Measurements from ENCODE around the gene EPHB1.
"Not testable (repeated sequence)": the region's sequence is repeated elsewhere in the genome, so short reads cannot be mapped to it uniquely, and the experiment has no call there.

EPHB1 gene

GRCh38 chr3:135017003-135017893 lies 222.2 kb downstream of the EPHB1 start:
- peak; percentile 92 for DNase-seq

DNA sequence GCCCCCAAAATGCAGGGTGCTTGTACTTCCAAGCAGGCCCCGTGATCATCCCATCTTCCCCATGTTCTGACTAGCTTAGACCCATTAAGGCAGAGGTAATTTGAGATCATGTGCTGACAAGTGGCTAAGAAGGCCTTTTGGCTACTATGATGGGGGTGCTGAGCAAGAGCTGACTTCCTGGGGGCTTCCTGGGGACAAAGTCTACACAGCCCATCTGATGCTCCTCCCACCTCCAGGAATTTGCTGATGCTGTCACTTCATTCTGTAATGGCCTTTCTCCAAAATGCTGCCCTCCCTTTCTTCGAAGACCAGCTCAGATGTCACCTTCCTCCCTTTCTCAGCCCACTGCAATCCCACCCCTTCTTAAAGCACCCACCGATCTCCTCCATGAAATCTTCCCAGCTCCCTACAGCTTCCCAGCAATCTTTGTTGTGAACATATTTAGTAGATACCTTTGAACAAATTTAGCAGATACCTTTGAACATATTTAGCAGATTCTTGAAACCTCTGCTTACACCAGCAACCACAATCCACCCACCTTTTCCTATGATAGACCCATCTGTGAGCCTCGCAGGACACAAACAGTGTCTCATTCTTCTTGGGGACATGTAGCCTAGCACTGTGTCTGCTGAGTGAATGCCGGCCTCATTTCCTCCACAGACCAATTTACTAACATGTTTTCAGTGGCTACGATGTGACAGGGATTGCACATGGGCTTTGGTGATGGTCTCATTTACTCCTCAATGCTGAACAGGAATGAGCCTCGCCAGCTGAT lies 223.3 kb downstream of the EPHB1 start:
- no peak for DNase-seq

DNA sequence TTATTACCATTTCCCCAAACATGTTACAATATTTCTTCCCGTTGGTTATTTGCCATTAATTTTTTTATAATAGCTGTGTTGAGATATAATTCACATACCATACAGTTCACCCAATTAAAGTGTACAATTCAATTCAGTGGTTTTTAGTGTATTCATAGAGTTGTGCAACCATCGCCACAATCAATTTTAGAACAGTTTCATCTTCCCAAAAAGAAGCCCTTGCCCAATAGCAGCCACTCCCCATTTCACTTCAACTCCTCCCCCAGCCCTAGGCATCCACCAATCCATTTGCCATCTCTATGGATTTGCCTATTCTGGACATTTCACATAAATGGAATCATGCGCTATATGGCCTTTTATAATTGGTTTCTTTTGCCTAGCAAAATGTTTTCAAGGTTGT lies 225.1 kb downstream of the EPHB1 start:
- no peak for DNase-seq

DNA sequence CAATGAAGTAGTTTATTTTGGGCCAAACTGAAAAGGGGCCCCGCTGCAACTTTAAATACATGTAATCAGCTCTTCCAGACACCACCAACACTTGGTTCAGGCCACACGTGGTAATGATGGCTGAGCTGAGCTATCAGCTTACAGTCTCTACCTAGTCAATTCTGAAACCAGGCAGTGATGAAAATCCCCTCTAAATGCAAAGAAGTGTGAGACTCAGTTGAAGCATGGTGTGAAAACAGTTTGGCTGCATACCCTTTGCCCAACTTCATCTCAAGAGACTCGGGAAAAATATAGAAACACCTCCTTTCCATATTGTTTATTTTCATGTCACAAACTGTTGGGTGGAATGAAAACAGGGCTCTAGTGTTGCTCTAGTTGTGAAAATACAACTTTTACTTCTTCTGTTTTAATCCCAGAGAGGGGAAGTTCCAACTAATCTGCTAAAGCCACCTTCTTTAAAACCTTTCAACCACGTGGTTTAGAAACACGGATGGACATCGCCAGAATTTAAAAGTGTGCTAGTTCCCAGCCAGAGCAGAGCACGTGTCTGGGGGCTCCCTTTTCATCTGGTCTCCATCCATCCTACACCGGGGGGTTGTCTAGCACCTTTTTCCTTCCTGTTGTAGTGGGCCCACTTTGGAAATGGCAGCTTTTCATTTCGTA lies 229.1 kb downstream of the EPHB1 start:
- no peak for DNase-seq

- not testable (repeated sequence) for DNase-seq
Observed at GRCh38 chr3:135030768-135031615, 235.9 kb downstream of the EPHB1 start.

DNA sequence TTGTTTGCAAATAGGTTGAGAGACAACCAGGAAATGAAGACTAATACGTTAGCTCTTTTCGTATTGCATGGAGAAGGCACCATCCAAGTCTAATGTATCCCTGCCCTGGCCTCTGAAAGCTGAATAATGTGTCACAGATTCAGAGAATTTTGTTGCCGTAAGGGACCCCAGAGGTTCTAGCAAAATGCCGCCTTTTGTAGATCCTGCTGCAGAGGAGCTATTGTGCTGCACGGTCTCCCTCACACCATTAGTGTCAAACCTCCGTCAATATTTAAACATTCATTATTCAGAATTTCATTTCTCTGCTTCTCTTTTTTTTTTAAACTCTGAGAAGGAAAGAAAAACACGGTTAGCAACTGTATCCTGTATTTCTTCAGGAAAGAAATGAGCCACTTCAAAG lies 238.7 kb downstream of the EPHB1 start:
- no peak for DNase-seq

DNA sequence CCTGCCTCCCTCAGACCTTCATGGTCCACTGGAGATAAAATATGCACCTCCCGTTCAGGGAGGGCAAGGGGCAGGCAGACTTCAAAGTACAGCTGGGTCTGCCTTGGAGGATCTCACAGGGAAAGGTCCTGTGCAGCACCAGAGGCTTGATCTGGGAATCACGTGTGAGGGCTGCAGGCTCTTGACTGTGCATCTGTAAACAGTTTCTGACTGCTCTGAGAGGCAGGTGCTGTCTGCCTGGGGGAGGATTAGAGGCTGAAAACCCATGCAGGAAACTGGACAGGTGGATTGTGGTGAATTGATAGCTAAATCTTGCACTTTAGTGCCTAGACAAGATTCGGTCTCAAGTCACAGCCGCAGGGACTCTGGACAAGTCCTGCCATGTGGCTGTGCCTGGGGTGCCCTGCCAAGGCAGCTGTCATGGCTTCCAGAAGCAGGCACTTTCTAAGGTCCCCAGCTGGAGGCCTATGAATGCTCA lies 239.3 kb downstream of the EPHB1 start:
- peak; percentile 25 for DNase-seq

DNA sequence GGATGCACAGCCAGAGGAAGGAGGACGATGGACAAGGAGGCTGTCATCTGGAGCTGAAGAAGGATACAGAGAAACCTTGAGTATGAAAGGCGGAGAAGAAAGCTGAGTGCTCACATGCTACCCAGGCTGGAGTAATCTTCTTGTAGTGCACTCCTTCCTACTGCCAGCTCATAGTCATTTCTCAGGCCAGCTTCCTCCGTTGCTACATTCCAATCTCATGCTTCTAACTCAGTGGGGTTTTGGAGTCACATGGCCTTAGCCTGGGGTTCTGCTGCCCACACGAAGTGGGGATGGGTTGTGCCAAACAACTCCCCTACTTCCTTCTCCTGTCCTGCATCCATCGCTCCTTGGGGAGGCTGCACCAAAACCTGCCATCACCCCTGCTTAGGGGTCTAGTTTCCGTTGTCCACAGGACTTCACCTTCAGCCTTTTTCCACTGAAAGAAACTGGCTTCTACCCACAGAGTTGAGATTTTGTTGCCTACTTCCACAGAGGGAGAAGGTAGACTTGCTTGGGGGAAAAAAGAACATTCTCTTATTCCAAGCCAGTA lies 239.9 kb downstream of the EPHB1 start:
- DNase-seq, result no peak

DNA sequence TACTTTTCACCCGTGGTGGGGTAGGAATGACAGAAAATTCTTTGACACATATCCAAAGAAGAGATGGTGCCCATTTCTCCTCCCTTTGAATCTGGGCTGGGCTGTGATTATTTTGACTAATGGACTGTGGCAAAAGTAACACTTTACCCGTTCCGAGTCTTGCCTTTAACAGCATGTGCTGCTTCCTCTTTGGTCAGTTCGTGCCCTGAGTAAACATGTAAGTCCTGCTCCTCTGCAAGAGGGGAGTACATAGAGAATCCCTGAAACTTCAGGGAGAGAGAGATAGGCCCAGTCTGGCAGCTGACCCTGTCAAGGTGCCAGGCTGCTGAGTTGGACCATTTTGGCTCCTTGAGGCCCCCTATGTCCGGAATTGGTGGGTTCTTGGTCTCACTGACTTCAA lies 243.1 kb downstream of the EPHB1 start:
- no peak for DNase-seq

- DNase-seq, result not testable (repeated sequence)
Observed at GRCh38 chr3:135039536-135039935, 244.5 kb downstream of the EPHB1 start.

DNA sequence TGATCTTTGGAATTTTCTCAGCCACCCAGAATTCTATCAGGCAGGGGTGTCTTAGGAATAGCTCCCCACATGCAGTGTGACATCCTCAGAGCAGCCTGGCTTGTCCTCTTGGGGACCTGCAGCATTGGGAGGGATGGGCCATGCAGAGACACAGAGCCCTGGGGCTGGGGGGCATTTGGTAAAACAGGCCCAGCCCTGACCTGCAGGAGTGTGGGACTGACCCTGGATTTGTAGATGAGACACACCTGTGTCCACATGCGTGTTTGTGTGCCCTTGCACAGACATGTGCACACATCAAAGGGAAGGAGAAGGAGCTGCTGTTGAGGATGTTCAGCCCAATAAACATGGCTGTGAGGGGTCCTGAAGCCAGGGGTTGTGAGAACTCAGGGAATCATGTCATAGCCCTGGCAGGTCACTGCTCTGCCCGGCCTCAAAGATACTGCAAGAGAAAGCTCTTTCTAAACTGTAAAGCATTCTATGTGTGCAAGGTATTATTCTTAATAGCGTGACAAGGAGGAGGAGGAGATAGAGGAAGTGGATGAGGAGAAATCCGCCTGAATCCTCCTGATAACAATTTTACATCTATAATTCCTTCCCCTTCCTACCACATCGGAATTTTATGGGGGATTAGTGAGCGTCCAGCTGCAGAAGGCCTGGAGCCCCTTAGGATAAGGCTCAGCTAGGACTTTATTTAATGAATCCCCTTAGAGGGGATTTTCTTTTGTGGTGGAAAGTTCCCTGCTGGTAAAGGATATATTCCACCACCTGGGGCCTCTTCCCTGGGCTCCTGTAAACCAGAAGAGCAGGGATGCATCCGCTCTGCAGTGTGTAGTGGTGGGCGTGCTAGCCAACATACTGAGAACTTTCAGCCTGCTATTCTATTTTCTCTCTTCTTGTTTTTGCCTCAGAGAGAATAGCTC lies 245.5 kb downstream of the EPHB1 start:
- DNase-seq, result no peak

- DNase-seq, result no peak
Observed at GRCh38 chr3:135041601-135042000, 246.5 kb downstream of the EPHB1 start.

- DNase-seq, result no peak
Observed at GRCh38 chr3:135047061-135047460, 252.0 kb downstream of the EPHB1 start.

DNA sequence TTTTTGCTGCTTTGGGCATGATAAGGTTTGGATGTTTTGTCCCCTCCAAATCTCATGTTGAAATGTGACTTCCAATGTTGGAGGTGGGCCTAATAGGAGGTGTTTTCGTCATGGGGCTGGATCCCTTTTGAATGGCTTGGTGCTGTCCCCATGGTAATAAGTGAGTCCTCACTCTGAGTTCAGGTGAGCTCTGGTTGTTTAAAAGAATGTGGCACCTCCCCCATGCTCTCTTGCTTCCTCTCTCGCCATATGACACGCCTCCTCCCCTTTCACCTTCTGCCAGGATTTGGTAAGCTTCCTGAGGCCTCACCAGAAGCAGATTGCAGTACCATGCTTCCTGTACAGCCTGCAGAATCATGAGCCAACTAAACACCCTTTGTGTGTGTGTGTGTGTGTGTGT lies 255.5 kb downstream of the EPHB1 start:
- no peak for DNase-seq

DNA sequence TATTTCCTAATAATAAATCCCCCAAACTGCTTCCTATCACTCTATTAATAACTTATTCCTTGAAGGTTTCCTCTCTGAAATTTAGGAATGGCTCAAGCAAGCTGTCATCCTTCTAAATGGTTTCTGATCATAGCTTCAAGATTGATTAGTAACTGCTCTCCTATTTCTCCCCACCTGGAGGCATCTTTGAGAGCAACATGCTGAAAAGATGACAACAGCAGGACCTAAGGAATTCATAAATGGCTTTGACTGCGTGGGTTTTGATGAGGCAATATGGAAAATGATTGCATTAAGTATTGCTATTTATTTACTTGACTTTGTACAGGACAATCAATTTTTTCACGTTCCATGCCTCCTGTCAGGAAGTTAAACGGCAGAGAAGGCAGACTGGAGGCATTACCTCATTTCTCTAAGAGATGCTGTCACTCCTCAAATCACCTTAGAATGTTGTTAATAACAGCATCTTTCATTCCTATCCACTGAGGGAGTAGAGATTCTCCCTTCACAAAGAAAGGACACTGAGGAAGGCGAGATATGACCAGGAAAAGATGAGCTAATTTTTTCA lies 256.4 kb downstream of the EPHB1 start:
- DNase-seq, result no peak

DNA sequence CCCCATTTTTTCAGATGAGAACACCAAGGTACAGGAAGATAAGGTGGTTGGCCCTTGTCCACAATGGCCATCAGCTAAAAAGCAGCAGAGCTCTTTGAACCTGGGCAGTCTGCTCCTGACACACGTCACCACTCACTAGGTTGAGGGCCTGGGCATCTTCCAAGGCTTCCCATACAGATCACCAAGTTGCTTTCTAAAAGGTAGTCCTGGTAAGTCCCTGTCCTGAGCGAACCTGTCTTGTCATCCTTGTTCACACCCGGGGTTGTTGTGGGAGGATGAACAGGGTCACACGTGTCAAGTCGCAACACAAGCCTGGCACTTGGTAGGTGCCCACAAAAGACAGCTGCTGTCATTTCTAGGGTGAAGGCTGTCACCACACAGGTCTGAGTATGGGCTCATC lies 260.4 kb downstream of the EPHB1 start:
- DNase-seq, result no peak

DNA sequence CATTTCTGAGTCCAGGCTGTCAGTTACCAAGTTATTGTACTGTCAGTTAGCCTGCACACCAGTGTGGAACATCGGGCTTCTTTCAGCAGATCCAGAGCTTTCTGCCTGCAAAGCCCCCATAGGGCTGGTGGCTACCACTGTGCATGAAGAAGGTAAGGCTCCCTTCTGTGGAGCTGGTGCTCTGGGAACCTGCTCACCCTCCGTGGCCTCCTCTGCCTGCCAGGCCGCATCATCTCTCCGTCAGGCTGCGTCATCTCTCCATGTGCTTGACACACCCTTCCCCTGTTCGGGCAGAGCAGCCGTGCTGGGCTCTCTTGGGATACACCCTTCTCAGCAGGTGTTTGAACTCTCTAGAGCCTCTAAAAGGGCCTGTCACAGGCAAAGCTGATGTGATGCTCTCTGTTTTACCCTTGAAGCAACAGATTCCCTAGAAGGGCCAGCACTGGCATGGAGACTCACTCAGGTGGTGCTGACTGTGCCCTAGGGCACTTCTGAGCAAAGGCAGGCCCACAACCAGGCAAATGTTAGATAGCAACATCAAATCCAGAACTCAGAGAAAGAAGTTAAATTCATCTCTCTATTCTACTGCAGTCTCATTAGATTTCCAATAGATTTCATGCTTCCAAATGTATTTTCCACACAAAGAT lies 261.1 kb downstream of the EPHB1 start:
- no peak for DNase-seq

DNA sequence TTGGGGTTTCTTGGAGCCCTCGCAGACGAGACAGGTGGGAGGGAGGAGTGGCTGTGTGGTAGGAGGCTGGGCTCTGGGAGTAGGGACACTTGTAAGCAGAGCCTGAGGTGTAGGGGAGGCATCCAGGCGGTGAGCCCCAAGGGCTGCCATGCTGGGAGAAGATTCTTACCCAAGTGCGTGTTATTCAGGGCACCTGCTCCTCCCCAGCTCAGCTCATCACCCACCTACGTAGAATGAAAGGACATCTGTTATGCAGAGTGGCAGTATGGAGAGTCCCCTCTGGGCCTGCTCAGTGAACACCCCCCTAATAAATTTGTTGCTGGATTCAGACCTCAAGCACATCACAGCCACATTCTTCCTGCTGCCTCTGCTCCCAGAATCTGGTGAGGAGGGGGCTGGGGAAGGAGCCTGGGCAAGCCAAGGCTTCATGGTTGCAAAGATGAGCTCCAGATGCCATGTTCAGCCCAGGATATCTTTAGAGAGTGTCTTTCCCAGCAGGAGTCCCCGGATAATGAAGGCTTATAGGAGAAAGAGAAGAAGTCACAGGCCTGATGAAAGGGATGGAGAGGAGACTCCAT lies 261.8 kb downstream of the EPHB1 start:
- no peak for DNase-seq

GRCh38 chr3:135057996-135058395 lies 262.9 kb downstream of the EPHB1 start:
- DNase-seq, result no peak

- DNase-seq, result no peak
Observed at GRCh38 chr3:135059580-135059979, 264.5 kb downstream of the EPHB1 start.

Measured in NCI-H2029 treated with DMSO at 0.1 percent for 48 hours (cell line).